ENCODE measurements around the gene NKX6-1. TPM values are rescaled to one million over a fixed set of nuclear protein-coding genes. Genes with fewer than 3 reads are reported as not detected.

The NKX6-1 gene
- total and polyA plus RNA-seq, 9 of the 15 experiments (the other 6 are each of a cell fraction or from before 2014, with no cell fraction given): not detected

DNA sequence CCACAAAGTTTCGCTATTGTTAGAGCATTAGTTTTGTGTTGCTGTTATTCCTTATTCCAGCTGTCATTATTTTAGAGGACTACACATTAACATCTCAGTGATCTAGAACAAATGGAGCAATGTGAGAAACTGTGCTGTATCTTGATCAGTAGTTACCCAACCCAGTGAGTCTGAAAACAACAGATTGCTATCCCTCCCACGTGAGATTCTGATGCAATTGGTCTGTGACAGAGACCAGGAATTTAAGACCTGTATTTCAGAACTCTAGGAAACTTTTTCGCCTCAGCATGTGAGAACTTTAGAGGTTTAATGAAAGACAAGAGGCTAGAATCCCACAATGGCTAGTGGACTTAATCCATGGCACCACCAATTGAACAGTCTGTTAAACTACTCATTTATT lies 48.1 kb upstream of the NKX6-1 start:
- no peak overlapping the region for H3K4me3 ChIP-seq
- no peak for DNase-seq (ENCODE audit: extremely low read depth in 1 of 4, low spot score in 3 of 4)
- ChIA-PET POLR2A (no interaction called here), CTCF (ENCODE audit: low intra/inter-chr PET ratio) (no interaction called here)
- FAIRE-seq: no peak
- H3K9ac ChIP-seq (ENCODE audit: insufficient read depth in 1 of 2, low read depth in 2 of 2, low read length in 2 of 2): no peak overlapping the region
- no peaks in the 10 kb centered on the region for H3K36me3 ChIP-seq (ENCODE audit: control insufficient read depth, insufficient read depth, low read length)
- no peaks in the 10 kb centered on the region for H3K27me3 ChIP-seq (ENCODE audit: control insufficient read depth in 2 of 2, insufficient read depth in 2 of 2, low read length in 2 of 2)
- H3K79me2 ChIP-seq (ENCODE audit: control insufficient read depth, insufficient read depth, low read length): no peaks in the 10 kb centered on the region
- no peak for TF ChIP-seq TCFL5 (CRISPR knock-in tag; conservative IDR thresholded peaks at IDR 0.05)
- TF ChIP-seq ETS2 (tag; IDR thresholded peaks at IDR 0.05; ENCODE audit: borderline replicate concordance, poor library complexity, severe bottlenecking): no peak
- TF ChIP-seq RBM25 (IDR thresholded peaks at IDR 0.05; ENCODE audit: low read depth, low read length, severe bottlenecking): no peak
- TF ChIP-seq ZNF766 (CRISPR knock-in tag; conservative IDR thresholded peaks at IDR 0.05): 0 out of 2 replicates have a peak, but pooled peaks have one; percentile 17
- TF ChIP-seq KAT7 (CRISPR knock-in tag; IDR thresholded peaks at IDR 0.05; ENCODE audit: borderline replicate concordance): no peak
- no peak for TF ChIP-seq DEAF1 (CRISPR knock-in tag; IDR thresholded peaks at IDR 0.05)
- TF ChIP-seq MAX (CRISPR knock-in tag; IDR thresholded peaks at IDR 0.05): no peak
- TF ChIP-seq SMARCB1 (IDR thresholded peaks at IDR 0.05; ENCODE audit: insufficient read length, low read depth): no peak
- TF ChIP-seq CEBPG (CRISPR knock-in tag; IDR thresholded peaks at IDR 0.05): no peak
- TF ChIP-seq CEBPG (tag; conservative IDR thresholded peaks at IDR 0.05 in 1 of 2, IDR thresholded peaks at IDR 0.05 in 1 of 2): peak; percentile 70 to 71; a peak in 3 of 4 replicates
- no peak for TF ChIP-seq ETV1 (tag; conservative IDR thresholded peaks at IDR 0.05; ENCODE audit: low read depth)
- no TSS peak for BruUV-seq (replicated peaks)
- H2AFZ ChIP-seq (ENCODE audit: low read depth, low read length): no peak overlapping the region
- ATAC-seq: no peak
- no peak overlapping the region for H3K4me2 ChIP-seq (ENCODE audit: insufficient read depth, low read length)
- no peaks in the 10 kb centered on the region for H3K4me1 ChIP-seq (replicated peaks in 1 of 2; ENCODE audit: control insufficient read depth in 2 of 2, insufficient read depth in 2 of 2, low read length in 2 of 2)
- in situ Hi-C loops (cut with MboI) (no loop called here), intact Hi-C loops (cut with micrococcal nuclease) (no loop called here)
- 0% methylated on average over 3 of the region's 3 CpGs for WGBS (ENCODE audit: insufficient coverage, low coverage, missing lambda C conversion rate)
- H3K9me1 ChIP-seq (ENCODE audit: control insufficient read depth, insufficient read depth, low read length): no peaks in the 10 kb centered on the region
- no peak overlapping the region for H3K27ac ChIP-seq (ENCODE audit: extremely low read depth, low read depth, low read length)
- H3K9me3 ChIP-seq (replicated peaks; ENCODE audit: control insufficient read depth, insufficient read depth, low read depth, low read length): no peaks in the 10 kb centered on the region
- no peaks in the 10 kb centered on the region for H4K20me1 ChIP-seq (replicated peaks; ENCODE audit: control insufficient read depth, insufficient read depth, low read length)
